PC-3 (cell line): Measurements from ENCODE around the gene MYH14. TPM values are rescaled to one million over a fixed set of nuclear protein-coding genes. Genes with fewer than 3 reads are reported as not detected.

ENCODE experiments used
- ATAC-seq: fragments of 200-7000 bp; cut with Tn5 transposase; 2 replicates; pipeline ENCODE4 v1.9.1; 2020; ENCODE audit warnings: mild to moderate bottlenecking, moderate library complexity
- BruUV-seq: library from RNA; stranded (reverse); fragments of 400-500 nt; replicated peaks from 2 replicates; lab custom pipeline; 2021; lab: Mats Ljungman, UMichigan
- CTCF ChIA-PET: fragments of 300-600 bp; sonication (Branson Sonifier 250); formaldehyde crosslinking; loops from one replicate; lab custom pipeline; 2022; ENCODE audit warnings: antibody characterized with exemption; lab: Charles Lee
- POLR2A ChIA-PET: fragments of 300-600 bp; sonication (Branson Sonifier 250); formaldehyde crosslinking; loops from one replicate; lab custom pipeline; 2022; ENCODE audit warnings: antibody characterized with exemption; ENCODE audit not compliant: unreplicated experiment; lab: Charles Lee
- DNase-seq: peaks from one replicate; pipeline ENCODE4 v3.0.0-alpha.2; 2015
- H2AFZ ChIP-seq: fragments of 300-600 bp; sonication (generic); 2 replicates; pipeline ENCODE4 v1.6.0; 2016; ENCODE audit warnings: antibody characterized with exemption, low read length
- H3F3A ChIP-seq: fragments of 300-600 bp; sonication (generic); one replicate; pipeline ENCODE4 v1.6.0; 2017; ENCODE audit warnings: antibody characterized with exemption, low read length, control low read depth, mild to moderate bottlenecking; ENCODE audit not compliant: unreplicated experiment
- H3K27ac ChIP-seq: fragments of 300-600 bp; sonication (generic); 2 replicates; pipeline ENCODE4 v1.5.1; 2016; ENCODE audit warnings: mild to moderate bottlenecking, low read length
- H3K27me3 ChIP-seq: fragments of 300-600 bp; sonication (generic); 2 replicates; pipeline ENCODE4 v1.6.1; 2016; ENCODE audit warnings: low read length, mixed read lengths
- H3K36me3 ChIP-seq: fragments of 300-600 bp; sonication (generic); 2 replicates; pipeline ENCODE4 v1.6.1; 2016; ENCODE audit warnings: low read depth, mixed run types, low read length, mixed read lengths
- H3K4me1 ChIP-seq: fragments of 300-600 bp; sonication (generic); 2 replicates; pipeline ENCODE4 v1.5.1; 2016; ENCODE audit warnings: low read length; ENCODE audit not compliant: insufficient read depth
- H3K4me2 ChIP-seq: fragments of 300-600 bp; sonication (generic); 2 replicates; pipeline ENCODE4 v1.6.0; 2016; ENCODE audit warnings: low read length
- H3K4me3 ChIP-seq: fragments of 300-600 bp; sonication (generic); 2 replicates; pipeline ENCODE4 v1.5.1; 2016; ENCODE audit warnings: mild to moderate bottlenecking, low read length, mixed read lengths
- H3K79me2 ChIP-seq: fragments of 300-600 bp; sonication (generic); 2 replicates; pipeline ENCODE4 v1.6.1; 2017; ENCODE audit warnings: low read length, mixed read lengths
- H3K9ac ChIP-seq: fragments of 300-600 bp; sonication (generic); 2 replicates; pipeline ENCODE4 v1.6.0; 2016; ENCODE audit warnings: mild to moderate bottlenecking, low read length
- H3K9me2 ChIP-seq: fragments of 300-600 bp; sonication (generic); replicated peaks from 2 replicates; pipeline ENCODE4 v1.6.1; 2016; ENCODE audit warnings: mixed run types, low read length, mixed read lengths
- H3K9me3 ChIP-seq: fragments of 300-600 bp; sonication (generic); 2 replicates; pipeline ENCODE4 v1.6.1; 2016; ENCODE audit warnings: low read length, mixed read lengths
- H4K20me1 ChIP-seq: fragments of 300-600 bp; sonication (generic); 2 replicates; pipeline ENCODE4 v1.6.1; 2016; ENCODE audit warnings: low read length, mixed read lengths
- CTCF ChIP-seq: fragments of 300-600 bp; sonication (generic); conservative IDR thresholded peaks from 2 replicates; pipeline ENCODE4 v1.5.1; 2017; ENCODE audit warnings: antibody characterized with exemption, low read depth, mild to moderate bottlenecking, low read length
- EZH2 ChIP-seq: fragments of 300-600 bp; sonication (generic); IDR thresholded peaks from one replicate; pipeline ENCODE4 v1.6.1; 2017; ENCODE audit warnings: antibody characterized with exemption, mild to moderate bottlenecking, low read length; ENCODE audit not compliant: unreplicated experiment
- EZH2phosphoT487 ChIP-seq: fragments of 300-600 bp; sonication (generic); IDR thresholded peaks from 2 replicates; pipeline ENCODE4 v1.6.1; 2018; ENCODE audit warnings: mild to moderate bottlenecking, antibody characterized with exemption, low read length, borderline replicate concordance
- intact Hi-C: fragments of 100-400 bp; cut with micrococcal nuclease; formaldehyde crosslinking; loops from 2 replicates; pipeline ENCODE4 v1.9.0; 2023
- total RNA-seq: library from RNA; depleted of rRNA; stranded (reverse); fragments of >200 nt; gene quantifications from 2 replicates; pipeline ENCODE4 v1.2.3, GENCODE V29; 2014

MYH14 gene
- total RNA-seq, 1 experiment from 2014 or later: 20.2 TPM

- no peak for TF ChIP-seq CTCF
- no peak for TF ChIP-seq EZH2phosphoT487
- no peak for TF ChIP-seq EZH2
- intact Hi-C loops: no loop called here
- CTCF ChIA-PET: interaction anchor here (1.0 kb wide), 1 partner anchor 166 kb away, joined by 8 read pairs; the partner anchor contains the start of gene KCNC3
- no peak within 1 kb of the TSS for H3K27ac ChIP-seq
- H3K4me2 ChIP-seq: no peak within 1 kb of the TSS
- BruUV-seq: no TSS peak
- ATAC-seq: no peak
- no peaks in the 10 kb centered on the region for H3K9me3 ChIP-seq
- H3K36me3 ChIP-seq: no peaks in the 10 kb centered on the region
- peaks cover 8% of the 10 kb centered on the region; the same call in 1 of the 2 replicates for H3K27me3 ChIP-seq
- H4K20me1 ChIP-seq: no peaks in the 10 kb centered on the region
- H3K9ac ChIP-seq: no peak within 1 kb of the TSS
- no peaks in the 10 kb centered on the region for H3F3A ChIP-seq
- no peak within 1 kb of the TSS for H3K4me3 ChIP-seq
- no peaks in the 10 kb centered on the region for H3K79me2 ChIP-seq
- peaks cover 7% of the 10 kb centered on the region; the same call in 1 of the 2 replicates for H3K4me1 ChIP-seq
- no peak for DNase-seq
- H3K9me2 ChIP-seq: no peaks in the 10 kb centered on the region
- POLR2A ChIA-PET: no interaction called here
- H2AFZ ChIP-seq: no peak within 1 kb of the TSS
These were observed 40.4 kb upstream of the MYH14 start, which contains the start of gene IZUMO2 for GRCh38 chr19:50162988-50163387. Gene IZUMO2 (minus strand): TSS chr19:50163281. CDS start chr19:50163194, 87 bp downstream.

GRCh38 chr19:50167314-50167721, 36.1 kb upstream of the MYH14 start:
- no peak overlapping the region for H3K9ac ChIP-seq
- no peak overlapping the region for H3K27ac ChIP-seq
- no peaks in the 10 kb centered on the region for H4K20me1 ChIP-seq
- CTCF ChIA-PET: no interaction called here
- POLR2A ChIA-PET: no interaction called here
- H3K27me3 ChIP-seq: no peaks in the 10 kb centered on the region
- intact Hi-C loops: no loop called here
- H3F3A ChIP-seq: no peaks in the 10 kb centered on the region
- H3K36me3 ChIP-seq: no peaks in the 10 kb centered on the region
- H2AFZ ChIP-seq: no peak overlapping the region
- no peaks in the 10 kb centered on the region for H3K9me2 ChIP-seq
- BruUV-seq: no TSS peak
- ATAC-seq (no peak; the same call in 1 of the 2 replicates), DNase-seq (peak; percentile 36)
- peaks cover 13% of the 10 kb centered on the region; the same call in 1 of the 2 replicates for H3K4me1 ChIP-seq
- no peak overlapping the region for H3K4me3 ChIP-seq
- no peaks in the 10 kb centered on the region for H3K9me3 ChIP-seq
- TF ChIP-seq EZH2phosphoT487 (no peak), EZH2 (no peak), CTCF (no peak)
- H3K4me2 ChIP-seq: 0 out of 2 replicates have a peak overlapping the region, but pooled peaks have one; percentile 10
- H3K79me2 ChIP-seq: no peaks in the 10 kb centered on the region

- Histone ChIP-seq H3K27ac (no peak overlapping the region), H2AFZ (no peak overlapping the region), H3F3A (no peaks in the 10 kb centered on the region), H3K4me1 (peaks cover 13% of the 10 kb centered on the region; the same call in 1 of the 2 replicates), H3K4me3 (no peak overlapping the region), H3K36me3 (no peaks in the 10 kb centered on the region), H3K9me3 (no peaks in the 10 kb centered on the region), H3K79me2 (no peaks in the 10 kb centered on the region), H3K9ac (no peak overlapping the region), H3K4me2 (0 out of 2 replicates have a peak overlapping the region, but pooled peaks have one; percentile 4), H3K9me2 (no peaks in the 10 kb centered on the region), H4K20me1 (no peaks in the 10 kb centered on the region), H3K27me3 (no peaks in the 10 kb centered on the region)
- ChIA-PET CTCF (no interaction called here), POLR2A (no interaction called here)
- peak; percentile 37; the same call in 1 of the 2 replicates for ATAC-seq
- no TSS peak for BruUV-seq
- no peak for TF ChIP-seq EZH2phosphoT487
- no peak for TF ChIP-seq EZH2
- no peak for TF ChIP-seq CTCF
- DNase-seq: peak; percentile 53
- intact Hi-C loops: no loop called here
These were observed 31.7 kb upstream of the MYH14 start for GRCh38 chr19:50171752-50172151.
